HL-60/S4 (cell line): Measurements from ENCODE around the gene MPP4.

Experiments
- in situ Hi-C: fragments of 300-500 bp; cut with MboI; formaldehyde crosslinking; loops from 2 replicates; pipeline ENCODE4 v1.14.3; 2022; ENCODE audit warnings: low sequenced_read_pairs

The MPP4 gene, protein sequence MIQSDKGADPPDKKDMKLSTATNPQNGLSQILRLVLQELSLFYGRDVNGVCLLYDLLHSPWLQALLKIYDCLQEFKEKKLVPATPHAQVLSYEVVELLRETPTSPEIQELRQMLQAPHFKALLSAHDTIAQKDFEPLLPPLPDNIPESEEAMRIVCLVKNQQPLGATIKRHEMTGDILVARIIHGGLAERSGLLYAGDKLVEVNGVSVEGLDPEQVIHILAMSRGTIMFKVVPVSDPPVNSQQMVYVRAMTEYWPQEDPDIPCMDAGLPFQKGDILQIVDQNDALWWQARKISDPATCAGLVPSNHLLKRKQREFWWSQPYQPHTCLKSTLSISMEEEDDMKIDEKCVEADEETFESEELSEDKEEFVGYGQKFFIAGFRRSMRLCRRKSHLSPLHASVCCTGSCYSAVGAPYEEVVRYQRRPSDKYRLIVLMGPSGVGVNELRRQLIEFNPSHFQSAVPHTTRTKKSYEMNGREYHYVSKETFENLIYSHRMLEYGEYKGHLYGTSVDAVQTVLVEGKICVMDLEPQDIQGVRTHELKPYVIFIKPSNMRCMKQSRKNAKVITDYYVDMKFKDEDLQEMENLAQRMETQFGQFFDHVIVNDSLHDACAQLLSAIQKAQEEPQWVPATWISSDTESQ

DNA sequence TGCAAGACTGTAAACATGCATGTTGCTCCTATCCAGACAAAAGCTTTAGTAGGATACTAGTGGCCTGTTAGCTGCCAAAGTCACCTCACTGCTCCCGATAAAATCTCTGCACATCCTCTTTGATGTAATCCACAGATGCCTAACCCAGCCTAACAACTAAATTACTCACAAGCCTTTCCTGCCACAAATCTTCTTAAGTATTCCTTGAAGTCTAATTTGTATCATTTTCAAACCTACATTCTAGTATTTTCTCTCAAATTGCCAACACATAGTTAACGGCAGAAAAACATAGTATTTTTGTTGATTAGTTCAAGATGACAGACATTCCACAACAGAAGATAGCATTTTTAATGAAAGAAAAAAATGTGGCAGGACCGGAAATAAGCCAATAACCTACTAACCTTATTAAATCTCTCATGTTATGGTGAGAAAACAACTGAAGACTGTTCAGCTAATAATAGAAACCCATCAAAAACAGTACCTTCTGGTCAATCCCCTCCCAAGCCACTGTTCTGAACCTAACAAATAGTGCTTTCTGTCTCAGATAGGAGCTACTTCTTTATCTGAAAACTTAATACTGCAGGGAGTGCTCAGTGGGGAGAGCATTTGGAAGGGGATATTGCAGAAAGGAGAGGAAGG is at the start of gene MPP4:
Gene MPP4, minus strand, starts transcription at position 57 of the 639 bp plus-strand sequence. CDS start 4,690 bp downstream, outside the sequence.
- in situ Hi-C loops = no loop called here

GRCh38 chr2:201746551-201746950 is 48.1 kb upstream of the MPP4 start:
- in situ Hi-C loops = no loop called here

DNA sequence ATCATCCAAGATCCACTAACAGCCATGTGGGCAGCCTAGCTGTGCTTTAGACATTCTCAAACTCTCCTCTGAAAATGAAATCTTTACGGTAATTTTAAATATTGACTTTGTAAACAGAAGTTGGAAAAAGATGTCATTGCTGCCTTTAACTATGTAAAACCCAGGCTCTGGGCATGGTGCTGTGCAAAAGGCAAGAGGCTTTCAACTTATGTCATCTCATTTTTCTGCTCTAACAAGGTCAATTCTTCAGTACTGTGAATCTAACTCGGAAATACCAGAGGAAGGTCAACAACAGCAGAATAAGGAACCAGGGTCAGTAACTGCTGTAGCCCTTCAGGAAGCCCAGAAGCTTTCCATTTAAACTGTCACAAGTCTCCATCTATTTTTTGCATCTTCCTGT is 37.0 kb upstream of the MPP4 start:
- in situ Hi-C loops = no loop called here

- in situ Hi-C loops = no loop called here
Measured at GRCh38 chr2:201734111-201734510, 35.7 kb upstream of the MPP4 start.

GRCh38 chr2:201733544-201733943 is 35.1 kb upstream of the MPP4 start:
- in situ Hi-C loops = no loop called here

- in situ Hi-C loops = no loop called here
Measured at GRCh38 chr2:201730651-201731285, 32.3 kb upstream of the MPP4 start.

DNA sequence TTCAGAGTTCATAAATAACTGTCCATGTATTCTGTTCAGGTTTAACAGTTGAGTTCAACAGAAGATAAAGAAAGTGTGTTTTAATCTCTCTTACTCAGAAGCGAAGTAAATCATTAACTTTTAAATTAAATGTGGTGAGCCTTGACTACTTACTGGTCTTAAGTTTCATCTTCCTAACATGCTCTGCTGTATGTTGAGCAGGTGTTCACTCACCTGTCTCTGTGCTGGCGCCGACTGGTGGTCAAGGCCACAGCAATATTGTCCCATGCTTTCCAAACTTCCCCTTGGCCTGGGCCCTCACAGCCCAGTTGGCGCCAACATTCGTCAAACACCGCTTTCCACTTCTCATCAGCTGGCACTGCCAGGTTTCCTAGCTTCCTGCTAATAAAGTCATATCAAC is 17.0 kb upstream of the MPP4 start:
- in situ Hi-C loops = no loop called here

GRCh38 chr2:201712726-201713125 is 14.3 kb upstream of the MPP4 start:
- in situ Hi-C loops = no loop called here

DNA sequence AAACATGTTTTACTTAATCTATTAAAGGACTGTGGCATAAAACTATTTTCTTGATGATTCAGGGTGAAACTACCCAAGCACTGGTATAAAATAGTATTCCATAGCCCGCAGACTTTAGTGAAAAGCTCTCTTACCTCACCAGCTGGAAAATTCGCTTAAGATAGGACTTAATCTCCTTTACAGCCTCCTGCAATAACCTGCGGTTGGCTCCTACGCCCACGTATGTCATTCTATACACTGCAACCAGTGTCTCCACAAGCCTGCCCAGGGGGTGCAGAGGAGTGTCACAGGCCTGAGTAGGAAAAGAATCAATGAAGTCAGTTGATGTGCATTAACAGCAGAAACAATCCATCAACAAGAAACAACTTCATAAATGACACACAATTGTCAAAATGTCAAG is 11.3 kb upstream of the MPP4 start:
- in situ Hi-C loops = no loop called here

- in situ Hi-C loops = no loop called here
Measured at GRCh38 chr2:201709049-201709448, 10.6 kb upstream of the MPP4 start.

DNA sequence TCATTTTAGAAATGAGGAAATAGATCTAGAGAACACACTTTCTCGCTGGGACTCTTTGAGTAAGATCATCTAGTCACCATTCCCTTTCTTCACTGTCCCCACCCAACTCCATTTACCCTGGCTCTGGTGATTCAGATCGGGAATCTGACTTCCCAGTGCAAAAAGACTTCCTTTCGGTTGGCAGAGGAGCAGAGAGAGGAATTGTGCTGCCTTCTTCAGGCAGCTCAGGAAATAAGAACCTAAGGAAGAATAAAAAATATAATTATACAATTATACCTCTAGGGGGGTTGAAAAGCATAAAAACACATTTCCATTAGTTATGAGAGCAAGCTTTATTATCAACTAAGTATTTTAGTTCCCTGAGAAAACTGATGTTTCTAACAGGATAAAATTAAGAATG is 9.3 kb upstream of the MPP4 start:
- in situ Hi-C loops = no loop called here

DNA sequence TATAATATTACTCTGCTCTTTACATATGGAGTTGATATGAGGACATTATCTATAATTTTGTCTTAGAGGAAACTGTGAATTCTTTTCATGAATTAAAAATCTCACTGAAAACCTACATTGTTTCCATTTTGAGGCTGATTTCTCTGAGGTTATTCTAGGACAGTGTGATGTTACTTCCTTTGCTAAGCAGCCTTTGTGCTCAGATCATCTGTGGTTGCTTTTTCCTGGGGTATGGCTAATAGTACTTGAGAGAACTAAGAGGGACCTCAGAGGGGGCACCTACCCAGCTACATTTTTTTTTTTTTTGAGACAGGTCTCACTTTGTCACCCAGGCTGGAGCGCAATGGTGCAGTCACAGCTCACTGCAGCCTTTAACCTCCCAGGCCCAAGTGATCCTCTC is 8.7 kb upstream of the MPP4 start:
- in situ Hi-C loops = no loop called here

DNA sequence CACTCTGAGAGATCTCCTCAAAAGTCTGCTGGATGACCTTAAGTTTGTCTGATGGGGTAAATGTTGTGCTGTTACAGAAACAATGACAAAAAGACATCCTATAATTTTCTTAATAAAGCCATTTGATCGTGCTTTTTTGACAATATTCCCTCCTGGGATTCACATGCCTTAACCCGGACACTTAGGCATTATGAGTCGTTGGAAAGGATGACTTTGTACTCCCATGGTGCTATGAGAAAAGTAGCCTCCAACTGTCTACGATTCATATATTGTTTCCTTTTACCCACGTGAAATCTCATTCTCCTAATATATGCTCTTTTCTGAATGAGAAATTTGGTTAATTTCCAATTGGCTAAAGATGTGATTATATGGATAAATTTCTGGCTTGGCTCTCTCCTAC is 6.1 kb upstream of the MPP4 start:
- in situ Hi-C loops = no loop called here

DNA sequence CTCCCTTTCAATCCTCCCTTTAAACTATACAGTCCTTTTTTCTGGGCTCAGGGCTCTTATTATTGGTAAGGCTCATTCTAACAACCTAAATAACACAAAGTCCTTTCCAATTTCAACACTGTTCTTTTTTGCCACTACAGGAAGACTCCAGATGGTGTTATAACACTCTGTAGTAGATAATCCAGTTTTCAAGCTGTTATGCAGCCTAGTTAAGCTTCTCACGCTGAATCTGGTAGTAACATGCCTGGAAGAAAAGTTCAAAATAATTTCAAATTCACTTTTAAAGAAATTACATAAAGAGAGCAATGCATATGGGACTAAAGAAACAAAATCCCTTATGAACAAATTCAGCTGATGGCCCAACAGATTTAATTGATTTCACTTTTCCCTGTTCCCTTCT is 3.2 kb upstream of the MPP4 start:
- in situ Hi-C loops = no loop called here

DNA sequence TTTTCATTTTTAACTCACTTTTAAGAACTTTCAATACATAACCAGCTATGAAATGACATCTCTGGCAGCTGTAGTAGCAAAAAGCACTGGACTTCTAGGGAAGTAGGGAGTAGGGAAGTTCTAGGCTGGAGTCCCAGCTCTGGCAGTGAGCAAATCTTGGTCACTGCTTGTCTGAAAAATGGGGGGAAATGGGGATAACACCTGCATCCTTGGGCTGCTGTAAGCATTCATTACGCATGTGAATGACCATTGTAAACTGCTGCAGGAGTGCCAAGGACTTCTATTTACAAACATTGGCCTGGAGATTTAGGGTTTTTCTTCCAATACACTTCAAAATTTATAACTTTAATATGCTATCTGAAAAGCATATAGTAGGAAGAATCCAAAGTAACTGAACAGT is 972 bp upstream of the MPP4 start:
- in situ Hi-C loops = no loop called here

- in situ Hi-C loops = no loop called here
Measured at GRCh38 chr2:201697899-201698298, 545 bp downstream of the MPP4 start.

GRCh38 chr2:201696151-201696659 is 2.2 kb downstream of the MPP4 start:
- in situ Hi-C loops = no loop called here

DNA sequence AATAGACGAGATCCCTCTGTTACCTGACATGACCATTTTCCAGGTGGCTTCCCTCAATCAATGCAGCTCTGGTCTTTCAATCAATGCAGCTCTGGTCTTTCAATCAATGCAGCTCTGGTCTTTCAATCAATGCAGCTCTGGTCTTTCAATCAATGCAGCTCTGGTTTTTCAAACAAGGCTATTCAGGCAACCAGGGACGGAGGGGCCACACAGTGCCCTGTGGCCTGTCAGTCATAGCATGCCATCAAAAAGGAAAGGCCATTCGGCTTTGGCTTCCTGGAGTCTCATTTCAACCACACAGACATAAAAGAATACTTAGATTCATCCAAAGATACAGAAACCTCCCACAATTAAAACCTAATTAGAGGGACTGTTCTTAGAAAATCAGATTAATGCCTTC is 13.3 kb downstream of the MPP4 start:
- in situ Hi-C loops = no loop called here

- in situ Hi-C loops = no loop called here
Measured at GRCh38 chr2:201680743-201681142, 17.7 kb downstream of the MPP4 start.

- in situ Hi-C loops = no loop called here
Measured at GRCh38 chr2:201678401-201678800, 20.0 kb downstream of the MPP4 start.

GRCh38 chr2:201675454-201675853 is 23.0 kb downstream of the MPP4 start:
- in situ Hi-C loops = no loop called here
